HepG2 (cell line): ENCODE results near the gene MOGAT3. TPM values are rescaled to one million over a fixed set of nuclear protein-coding genes. Genes with fewer than 3 reads are reported as not detected.
A peak's percentile ranks its signal among the peaks of the same experiment; 100 is the strongest.

ENCODE experiments used
- ATAC-seq: fragments of 200-7000 bp; cut with Tn5 transposase; 3 replicates; pipeline ENCODE4 v1.9.1; 2020; ENCODE audit warnings: mild to moderate bottlenecking, moderate library complexity
- BruUV-seq: library from RNA; stranded (reverse); fragments of 400-500 nt; replicated peaks from 2 replicates; lab custom pipeline; 2021; lab: Mats Ljungman, UMichigan
- CTCF ChIA-PET: fragments of 300-600 bp; formaldehyde crosslinking; extraction: SDS; loops from one replicate; lab custom pipeline; 2021; ENCODE audit warnings: low total read pairs, inconsistent platforms, low intra/inter-chr PET ratio; lab: Yijun Ruan, JAX
- POLR2A ChIA-PET: fragments of 350-600 bp; sonication (Branson Sonifier 250); formaldehyde crosslinking; loops from one replicate; lab custom pipeline; 2020; ENCODE audit warnings: antibody characterized with exemption, inconsistent platforms; lab: Yijun Ruan, JAX
- DNase-seq: peaks from one replicate; pipeline ENCODE4 v3.0.0-alpha.2; 2015; ENCODE audit warnings: low spot score
- FAIRE-seq: peaks from 3 replicates; lab custom pipeline; 2011; peaks lifted over from hg19 to GRCh38; lab: Jason Lieb, UNC
- H2AFZ ChIP-seq: one replicate; pipeline ENCODE4 v1.6.1; 2011; ENCODE audit warnings: low read length, inconsistent platforms
- H3K27ac ChIP-seq: fragments of 300-600 bp; 3 replicates; pipeline ENCODE4 v1.8.0; 2011; ENCODE audit warnings: mixed run types, mild to moderate bottlenecking, mixed read lengths, low read length, inconsistent platforms; ENCODE audit not compliant: insufficient read depth; ENCODE audit errors: extremely low read length
- H3K27me3 ChIP-seq, 2 experiments: fragments of 200-600 bp in 1 of 2; 2 replicates in 1 of 2; 3 replicates in 1 of 2; pipeline versions ENCODE4 v1.6.0 to v1.8.0; 2011; ENCODE audit warnings: low read length in 2 of 2, mild to moderate bottlenecking in 2 of 2, moderate library complexity in 2 of 2, inconsistent platforms in 1 of 2; ENCODE audit not compliant: insufficient read depth in 2 of 2, control insufficient read depth in 1 of 2
- H3K36me3 ChIP-seq, 2 experiments: fragments of 200-600 bp in 1 of 2; replicated peaks in 1 of 2; 2 replicates in 1 of 2; 3 replicates in 1 of 2; pipeline versions ENCODE4 v1.5.1 to v1.8.0; 2011; ENCODE audit warnings: low read length in 2 of 2, inconsistent platforms in 1 of 2; ENCODE audit not compliant: insufficient read depth in 2 of 2, control insufficient read depth in 1 of 2
- H3K4me1 ChIP-seq: 2 replicates; pipeline ENCODE4 v1.5.1; 2012; ENCODE audit warnings: low read length, inconsistent platforms; ENCODE audit not compliant: insufficient read depth
- H3K4me2 ChIP-seq: 2 replicates; pipeline ENCODE4 v1.6.0; 2011; ENCODE audit warnings: low read depth, low read length, inconsistent platforms
- H3K4me3 ChIP-seq, 3 experiments: fragments of 200-600 bp in 1 of 3; sonication (generic), shearing (Covaris generic) in 1 of 3; replicated peaks in 1 of 3; 2 replicates each; pipeline ENCODE4 v1.5.1; 2011 to 2016; ENCODE audit warnings: low read length in 3 of 3, inconsistent platforms in 2 of 3, low read depth in 2 of 3, mild to moderate bottlenecking in 2 of 3, control low read depth in 1 of 3, mixed read lengths in 1 of 3; ENCODE audit not compliant: insufficient read depth in 1 of 3
- H3K79me2 ChIP-seq: one replicate; pipeline ENCODE4 v1.6.1; 2011; ENCODE audit warnings: low read length, inconsistent platforms; ENCODE audit not compliant: insufficient read depth
- H3K9ac ChIP-seq: 2 replicates; pipeline ENCODE4 v1.6.0; 2011; ENCODE audit warnings: mild to moderate bottlenecking, low read depth, low read length, inconsistent platforms; ENCODE audit not compliant: insufficient read depth
- H3K9me3 ChIP-seq: 2 replicates; pipeline ENCODE4 v1.5.1; 2012; ENCODE audit warnings: mild to moderate bottlenecking, low read length
- H4K20me1 ChIP-seq: 2 replicates; pipeline ENCODE4 v1.6.0; 2011; ENCODE audit warnings: inconsistent platforms, mild to moderate bottlenecking, low read length, moderate library complexity; ENCODE audit not compliant: insufficient read depth
- CHD2 ChIP-seq: IDR thresholded peaks from 2 replicates; pipeline ENCODE4 v1.6.1; 2011; ENCODE audit warnings: low read depth, low read length, improper control_type of control experiment
- DNMT1 ChIP-seq: sonication (generic); formaldehyde crosslinking; IDR thresholded peaks from 2 replicates; pipeline ENCODE4 v1.5.1; 2020; ENCODE audit warnings: mild to moderate bottlenecking, missing genetic modification reagents
- DZIP1 ChIP-seq: sonication (generic); formaldehyde crosslinking; IDR thresholded peaks from 2 replicates; pipeline ENCODE4 v1.5.0; 2020; ENCODE audit warnings: mild to moderate bottlenecking, missing genetic modification reagents
- HES4 ChIP-seq: sonication (generic); formaldehyde crosslinking; IDR thresholded peaks from 2 replicates; pipeline ENCODE4 v1.9.0; 2021; ENCODE audit warnings: mild to moderate bottlenecking, missing genetic modification reagents, borderline replicate concordance
- JARID2 ChIP-seq: sonication (generic); formaldehyde crosslinking; IDR thresholded peaks from 2 replicates; pipeline ENCODE4 v1.8.1; 2023; ENCODE audit warnings: missing genetic modification reagents, inconsistent platforms; ENCODE audit not compliant: insufficient replicate concordance
- MXD3 ChIP-seq: IDR thresholded peaks from 2 replicates; pipeline ENCODE4 v1.6.1; 2016; ENCODE audit warnings: mild to moderate bottlenecking, missing biosample characterization, missing genetic modification reagents
- NKX3-1 ChIP-seq: sonication (generic); formaldehyde crosslinking; IDR thresholded peaks from 2 replicates; pipeline ENCODE4 v1.5.0; 2020; ENCODE audit warnings: missing genetic modification reagents
- NR2F2 ChIP-seq: IDR thresholded peaks from 2 replicates; pipeline ENCODE4 v1.6.1; 2012; ENCODE audit warnings: low read depth, inconsistent platforms, borderline replicate concordance
- ZBTB4 ChIP-seq: sonication (generic); formaldehyde crosslinking; IDR thresholded peaks from 2 replicates; pipeline ENCODE4 v1.4.0; 2020; ENCODE audit warnings: missing genetic modification reagents, mild to moderate bottlenecking, borderline replicate concordance
- ZMYM4 ChIP-seq: sonication (generic); formaldehyde crosslinking; IDR thresholded peaks from 2 replicates; pipeline ENCODE4 v1.8.1; 2023; ENCODE audit warnings: mild to moderate bottlenecking, missing genetic modification reagents
- ZNF121 ChIP-seq: sonication (generic); formaldehyde crosslinking; IDR thresholded peaks from 2 replicates; pipeline ENCODE4 v1.5.0; 2020; ENCODE audit warnings: mild to moderate bottlenecking, missing genetic modification reagents
- ZNF33B ChIP-seq: sonication (generic); formaldehyde crosslinking; IDR thresholded peaks from 2 replicates; pipeline ENCODE4 v1.5.1; 2020; ENCODE audit warnings: mild to moderate bottlenecking, missing genetic modification reagents
- ZNF350 ChIP-seq: sonication (generic); formaldehyde crosslinking; IDR thresholded peaks from 2 replicates; pipeline ENCODE4 v1.4.0; 2020; ENCODE audit warnings: mild to moderate bottlenecking, low read depth, missing genetic modification reagents, borderline replicate concordance
- ZNF619 ChIP-seq: sonication (generic); formaldehyde crosslinking; IDR thresholded peaks from 2 replicates; pipeline ENCODE4 v1.4.0; 2020; ENCODE audit warnings: mild to moderate bottlenecking, missing genetic modification reagents
- ZNF879 ChIP-seq: sonication (generic); formaldehyde crosslinking; IDR thresholded peaks from 2 replicates; pipeline ENCODE4 v1.8.1; 2023; ENCODE audit warnings: missing genetic modification reagents
- whole genome bisulfite sequencing: methylation state at CpG from one replicate; pipeline ENCODE4 v1.1.6; 2017; ENCODE audit warnings: low lambda C conversion rate; 5-methylcytosine and 5-hydroxymethylcytosine counted together
- in situ Hi-C: cut with HindIII; loops from 2 replicates; pipeline ENCODE4 v1.10.0; 2017; ENCODE audit warnings: low pct_unique_long_range_greater_than_20kb; ENCODE audit not compliant: extremely low pct_ligation_motif_present
- intact Hi-C: fragments of 100-400 bp; cut with micrococcal nuclease; formaldehyde crosslinking; loops from one replicate; pipeline ENCODE4 v1.10.0; 2022; ENCODE audit not compliant: unreplicated experiment
- polyA plus RNA-seq, 8 experiments: library from polyadenylated mRNA; depleted of rRNA in 3 of 8; stranded (reverse) in 7 of 8; unstranded in 1 of 8; fragments of >200 nt; fragmentation: Illumina TruSeq in 4 of 8; extraction: Trizol in 4 of 8; gene quantifications; 2 replicates each; pipeline versions ENCODE4 v1.2.1 to v1.2.3, GENCODE V29; 2011 to 2016; ENCODE audit warnings: low read depth in 4 of 8, missing spikeins in 1 of 8, mixed read lengths in 1 of 8; ENCODE audit not compliant: insufficient read depth in 1 of 8
- total RNA-seq, 5 experiments: library from RNA; depleted of rRNA; stranded (reverse); fragments of >200 nt; fragmentation: Illumina TruSeq; extraction: Trizol; gene quantifications; 2 replicates each; pipeline ENCODE4 v1.2.3, GENCODE V29; 2016; ENCODE audit warnings: low read depth in 1 of 5

The MOGAT3 gene
- total and polyA plus RNA-seq, 2 of the 13 experiments (the other 11 are each of a cell fraction or from before 2014, with no cell fraction given): 22.5 to 30.5 TPM

- TF ChIP-seq ZBTB4 (CRISPR knock-in tag): 0 out of 2 replicates have a peak, but pooled peaks have one; percentile 60
These were observed 19.5 kb upstream of the MOGAT3 start (continued) for GRCh38 chr7:101220295-101220694.

- FAIRE-seq (peak; percentile 28), ATAC-seq (peak; percentile 54), DNase-seq (no peak)
- no peaks in the 10 kb centered on the region; a peak in 1 of 5 replicates for H3K27me3 ChIP-seq
- intact Hi-C loops: loop anchor here (1.0 kb wide), 1 partner anchor 26 kb away; no protein-coding TSS in a partner anchor
- peak overlapping the region; percentile 84 for H3K27ac ChIP-seq
- peaks cover 44% of the 10 kb centered on the region for H3K4me1 ChIP-seq
- H3K9me3 ChIP-seq: no peaks in the 10 kb centered on the region
- in situ Hi-C loops: no loop called here
- ChIA-PET POLR2A (interaction anchor here (0.6 to 11.2 kb wide), 22 partner anchors 11 to 1039 kb away, joined by 3 to 202 read pairs (median 6); partner anchors contain the start of genes CLDN15, FIS1, IFT22 and MOGAT3), CTCF (interaction anchor here (1.0 kb wide), 1 partner anchor 25 kb away, joined by 3 read pairs; no protein-coding TSS in a partner anchor)
- no peaks in the 10 kb centered on the region for H4K20me1 ChIP-seq
- 1% methylated on average over 24 of the region's 26 CpGs for WGBS
- BruUV-seq: TSS peak; percentile 81
- H3K9ac ChIP-seq: peak overlapping the region; percentile 86
- peaks cover 4 to 16% of the 10 kb centered on the region in 2 experiments; a peak in 4 of 5 replicates for H3K36me3 ChIP-seq
- H2AFZ ChIP-seq: no peak overlapping the region
- H3K79me2 ChIP-seq: peaks cover 29% of the 10 kb centered on the region
- H3K4me2 ChIP-seq: peak overlapping the region; percentile 91
- H3K4me3 ChIP-seq: peak overlapping the region; percentile 82 to 95 (median 83)
- TF ChIP-seq ZNF33B (CRISPR knock-in tag) (no peak), NKX3-1 (CRISPR knock-in tag) (no peak), ZNF879 (CRISPR knock-in tag) (no peak), JARID2 (no peak), DNMT1 (CRISPR knock-in tag) (no peak), CHD2 (no peak), MXD3 (CRISPR knock-in tag) (no peak), ZNF350 (CRISPR knock-in tag) (no peak), ZMYM4 (CRISPR knock-in tag) (peak; percentile 43; the same call in 1 of the 2 replicates), DZIP1 (CRISPR knock-in tag) (no peak), ZNF121 (peak; percentile 100), NR2F2 (no peak), ZNF619 (CRISPR knock-in tag) (no peak; the same call in 1 of the 2 replicates), HES4 (no peak)
These were observed 17.6 kb upstream of the MOGAT3 start for GRCh38 chr7:101218236-101219125.
